GM10248 (cell line): Measurements from ENCODE around the gene PARP6.

Experiments used
- CTCF ChIA-PET: fragments of 300-600 bp; sonication (Branson Sonifier 250); formaldehyde crosslinking; extraction: SDS; loops from one replicate; lab custom pipeline; 2021; ENCODE audit warnings: antibody characterized with exemption; lab: Yijun Ruan, JAX
- POLR2A ChIA-PET: fragments of 350-650 bp; sonication (Branson Sonifier 250); formaldehyde crosslinking; extraction: SDS; loops from one replicate; lab custom pipeline; 2020; ENCODE audit warnings: antibody characterized with exemption; lab: Yijun Ruan, JAX
- DNase-seq: peaks from one replicate; pipeline ENCODE4 v3.0.0; 2012; ENCODE audit errors: extremely low spot score
- TF ChIP-seq, protein P1 (sequence below): IDR thresholded peaks from 2 replicates; pipeline ENCODE4 v1.5.1; 2012; ENCODE audit warnings: mild to moderate bottlenecking, low read depth; ENCODE audit errors: extremely low read depth, missing control alignments, control extremely low read depth

PARP6 gene

DNA sequence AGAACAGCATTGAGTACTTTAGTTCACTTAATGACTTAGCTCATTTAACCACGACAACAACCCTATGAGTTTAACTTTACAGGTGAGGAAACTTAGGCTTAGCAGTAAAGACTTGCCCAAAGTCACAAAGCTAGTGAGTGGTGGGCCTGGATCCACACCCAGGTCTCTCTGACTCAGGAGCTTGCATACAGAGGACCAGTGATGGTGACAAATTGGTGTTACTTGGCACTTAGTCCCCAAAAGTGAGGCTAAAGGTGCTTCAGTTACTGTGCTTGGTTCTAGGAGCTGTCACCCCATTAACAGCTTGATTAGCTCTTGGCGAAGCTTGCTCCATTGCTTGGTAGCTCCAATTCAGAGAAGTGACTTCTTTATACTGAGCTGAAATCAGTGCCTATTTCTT lies 41.5 kb upstream of the PARP6 start:
- no peak for DNase-seq
- POLR2A ChIA-PET, result no interaction called here
- TF ChIP-seq, protein P1, sequence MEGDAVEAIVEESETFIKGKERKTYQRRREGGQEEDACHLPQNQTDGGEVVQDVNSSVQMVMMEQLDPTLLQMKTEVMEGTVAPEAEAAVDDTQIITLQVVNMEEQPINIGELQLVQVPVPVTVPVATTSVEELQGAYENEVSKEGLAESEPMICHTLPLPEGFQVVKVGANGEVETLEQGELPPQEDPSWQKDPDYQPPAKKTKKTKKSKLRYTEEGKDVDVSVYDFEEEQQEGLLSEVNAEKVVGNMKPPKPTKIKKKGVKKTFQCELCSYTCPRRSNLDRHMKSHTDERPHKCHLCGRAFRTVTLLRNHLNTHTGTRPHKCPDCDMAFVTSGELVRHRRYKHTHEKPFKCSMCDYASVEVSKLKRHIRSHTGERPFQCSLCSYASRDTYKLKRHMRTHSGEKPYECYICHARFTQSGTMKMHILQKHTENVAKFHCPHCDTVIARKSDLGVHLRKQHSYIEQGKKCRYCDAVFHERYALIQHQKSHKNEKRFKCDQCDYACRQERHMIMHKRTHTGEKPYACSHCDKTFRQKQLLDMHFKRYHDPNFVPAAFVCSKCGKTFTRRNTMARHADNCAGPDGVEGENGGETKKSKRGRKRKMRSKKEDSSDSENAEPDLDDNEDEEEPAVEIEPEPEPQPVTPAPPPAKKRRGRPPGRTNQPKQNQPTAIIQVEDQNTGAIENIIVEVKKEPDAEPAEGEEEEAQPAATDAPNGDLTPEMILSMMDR, result no peak
- CTCF ChIA-PET, result interaction anchor here (0.6 to 4.0 kb wide), 13 partner anchors 10 to 357 kb away, joined by 3 to 29 read pairs (median 8); no protein-coding TSS in a partner anchor

DNA sequence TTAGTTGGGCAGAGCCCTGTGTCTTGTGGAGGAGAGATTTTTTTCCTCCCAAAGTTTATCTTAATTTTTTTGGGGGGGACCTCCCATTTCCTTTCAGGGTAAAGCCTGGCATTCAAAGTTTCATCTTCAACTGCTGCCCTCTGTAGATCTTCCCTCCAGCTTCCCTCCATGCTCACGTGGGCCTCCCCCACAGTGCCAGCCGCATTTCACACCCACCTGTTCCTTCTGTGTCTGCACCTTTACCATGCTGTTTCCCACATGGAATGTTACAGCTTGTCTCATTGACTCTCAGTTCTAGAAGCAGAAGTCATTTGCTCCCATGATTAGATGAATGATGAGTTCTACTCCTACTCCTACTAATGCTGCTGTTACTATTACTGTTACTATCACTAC lies 41.1 kb upstream of the PARP6 start:
- POLR2A ChIA-PET, result no interaction called here

DNA sequence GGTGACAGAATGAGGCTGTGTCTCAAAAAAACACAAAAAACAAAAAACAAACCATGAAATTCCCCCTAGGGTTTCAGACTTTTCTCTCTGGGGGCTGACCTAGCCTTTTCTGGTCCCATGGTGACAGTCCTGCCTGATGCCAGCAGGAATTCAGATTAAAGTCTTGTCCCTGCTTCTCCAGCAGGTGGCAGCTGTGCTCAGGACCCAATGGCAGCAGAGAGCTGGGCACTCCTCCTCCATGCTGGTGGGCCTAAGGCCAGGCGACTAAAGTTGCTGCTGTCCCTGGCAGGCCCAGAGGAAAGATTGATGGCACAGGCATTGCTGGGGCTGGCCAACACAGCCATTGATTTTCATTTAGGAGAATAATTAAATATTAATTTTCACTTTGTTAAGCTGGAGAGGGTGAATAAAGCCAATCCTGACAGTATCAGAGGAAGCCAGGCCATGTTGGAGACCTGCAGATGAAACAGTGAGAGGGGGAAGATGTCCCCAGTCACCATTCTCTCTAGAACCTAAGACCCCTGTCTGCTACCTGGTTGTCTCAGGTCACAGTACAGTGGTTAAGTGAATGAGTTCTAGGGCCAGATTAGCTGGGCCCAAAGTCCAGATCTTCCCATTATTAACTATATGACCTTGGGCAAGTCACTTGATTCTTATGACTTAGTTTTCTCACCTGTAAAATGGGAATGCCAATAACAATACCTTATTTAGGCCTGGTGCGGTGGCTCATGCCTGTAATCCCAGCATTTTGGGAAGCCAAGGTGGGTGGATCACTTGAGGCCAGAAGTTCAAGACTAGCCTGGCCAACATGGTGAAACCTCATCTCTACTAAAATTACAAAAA lies 40.5 kb upstream of the PARP6 start:
- peak; percentile 83 for DNase-seq
- CTCF ChIA-PET, result interaction anchor here (0.6 to 4.0 kb wide), 23 partner anchors 9 to 358 kb away, joined by 3 to 29 read pairs (median 4); no protein-coding TSS in a partner anchor
- POLR2A ChIA-PET, result no interaction called here
- TF ChIP-seq, protein P1, result peak; percentile 92

More for the DNA sequence above, 41.1 kb upstream of the PARP6 start:
- DNase-seq, result no peak
- CTCF ChIA-PET, result interaction anchor here (0.6 to 4.0 kb wide), 20 partner anchors 10 to 358 kb away, joined by 3 to 29 read pairs (median 4); no protein-coding TSS in a partner anchor
- TF ChIP-seq, protein P1, result no peak

DNA sequence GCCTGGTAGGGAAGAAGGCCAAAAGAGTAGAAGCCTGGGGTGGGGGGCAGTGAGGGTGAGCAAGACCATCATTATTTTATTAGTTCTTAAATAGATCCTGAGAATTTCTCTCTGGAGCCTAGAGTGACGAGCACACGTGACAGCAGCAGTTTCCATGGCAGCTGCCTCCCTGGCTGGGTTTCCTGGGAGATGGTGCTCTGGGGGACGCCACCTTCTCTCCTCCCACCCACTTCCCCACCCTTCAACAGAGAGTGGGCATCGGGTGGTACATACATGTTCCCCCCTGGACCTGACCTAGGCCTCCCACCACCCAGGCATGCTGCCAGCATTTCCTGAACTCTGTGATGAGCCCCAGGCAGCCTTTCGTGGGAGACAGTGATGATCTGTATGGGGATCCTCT lies 34.7 kb upstream of the PARP6 start:
- POLR2A ChIA-PET, result no interaction called here
- no peak for DNase-seq
- TF ChIP-seq, protein P1, result no peak
- CTCF ChIA-PET, result no interaction called here

DNA sequence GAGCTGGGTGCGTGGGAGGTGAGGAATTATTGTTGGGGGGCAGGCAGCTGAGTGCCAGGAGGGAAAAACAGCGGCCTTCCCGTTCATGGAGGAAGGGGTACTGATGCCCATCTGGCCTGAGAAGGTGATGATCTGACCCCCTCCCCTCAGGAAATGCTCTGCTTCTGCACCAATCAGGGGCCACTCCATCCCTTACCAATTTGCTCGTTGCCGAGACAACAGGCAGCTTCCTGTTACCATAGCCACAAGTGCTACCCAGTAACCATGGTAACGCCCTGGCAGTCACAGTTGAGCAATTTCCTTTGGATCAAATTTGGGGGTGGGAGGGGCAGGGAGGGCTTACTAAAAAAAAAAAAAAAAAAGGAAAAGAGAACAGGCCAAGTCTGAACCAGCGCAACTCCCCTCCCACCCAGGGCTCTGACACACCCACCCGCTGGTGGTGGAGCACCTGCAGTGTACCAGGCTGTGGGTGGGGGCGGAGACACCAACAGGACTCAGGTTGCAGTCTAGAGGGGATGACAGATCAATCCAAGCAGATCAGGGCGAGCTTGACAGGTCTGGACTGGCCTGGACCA lies 33.9 kb upstream of the PARP6 start:
- ChIA-PET POLR2A (no interaction called here), CTCF (interaction anchor here (1.2 kb wide), 1 partner anchor 9 kb away, joined by 4 read pairs; no protein-coding TSS in a partner anchor)
- DNase-seq, result no peak
- TF ChIP-seq, protein P1, result no peak

DNA sequence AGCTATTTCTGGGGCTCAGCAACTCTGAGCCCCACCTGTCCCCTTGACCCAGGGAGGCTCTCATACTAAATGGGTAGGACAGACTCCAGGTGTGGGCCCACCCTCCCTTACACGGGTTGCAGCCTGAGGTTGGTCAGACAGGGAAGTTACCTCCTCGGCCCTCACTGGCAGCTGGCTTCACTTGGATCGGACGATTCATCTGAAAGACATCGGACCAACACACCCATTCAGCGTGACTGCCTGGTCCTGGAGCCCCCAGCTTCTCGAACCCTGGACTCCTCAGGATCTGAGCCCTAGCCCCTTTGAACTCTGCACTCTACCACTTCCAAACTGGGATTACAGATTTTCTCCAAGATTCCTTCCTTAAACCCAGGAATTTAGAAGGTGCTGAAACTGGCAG lies 32.2 kb upstream of the PARP6 start:
- CTCF ChIA-PET, result interaction anchor here (1.7 to 2.8 kb wide), 2 partner anchors 9 to 23 kb away, joined by 4 to 29 read pairs; no protein-coding TSS in a partner anchor
- POLR2A ChIA-PET, result no interaction called here
- TF ChIP-seq, protein P1, result no peak
- no peak for DNase-seq
